ENCODE results near the gene MANSC1.

Gene MANSC1

DNA sequence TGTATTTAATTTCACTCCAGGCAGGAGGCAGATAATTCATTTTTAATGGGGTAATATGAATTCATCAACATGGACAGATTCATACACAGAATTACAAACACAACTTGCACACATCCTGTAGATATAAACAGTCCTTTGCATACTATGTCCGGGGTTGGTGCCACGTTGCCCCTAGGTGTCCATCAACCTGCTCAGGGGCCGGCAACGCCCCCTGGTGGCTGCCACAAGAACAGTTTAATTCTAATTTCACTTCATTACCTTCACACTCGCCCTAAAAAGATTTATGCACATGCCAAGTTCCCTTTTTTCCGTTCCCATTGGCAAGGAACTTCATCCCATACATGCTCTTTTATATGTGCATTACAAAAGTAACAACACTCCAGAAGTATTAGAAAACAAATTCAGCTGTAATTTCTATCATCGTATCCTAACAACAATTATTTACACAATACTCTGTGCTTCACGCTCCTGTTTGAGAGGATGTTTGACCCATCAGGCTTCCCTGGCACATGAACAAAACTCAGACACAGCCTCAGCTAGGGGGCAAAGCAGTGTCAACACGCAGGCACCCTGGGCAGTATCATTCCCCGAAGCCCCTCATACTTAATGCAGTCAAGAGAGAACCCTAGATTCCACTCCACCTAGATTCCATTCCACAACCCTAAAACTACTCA, 15.5 kb downstream of the MANSC1 start:
- no peak for DNase-seq (ENCODE audit: extremely low read depth, low read depth)
- TF ChIP-seq, protein P1, sequence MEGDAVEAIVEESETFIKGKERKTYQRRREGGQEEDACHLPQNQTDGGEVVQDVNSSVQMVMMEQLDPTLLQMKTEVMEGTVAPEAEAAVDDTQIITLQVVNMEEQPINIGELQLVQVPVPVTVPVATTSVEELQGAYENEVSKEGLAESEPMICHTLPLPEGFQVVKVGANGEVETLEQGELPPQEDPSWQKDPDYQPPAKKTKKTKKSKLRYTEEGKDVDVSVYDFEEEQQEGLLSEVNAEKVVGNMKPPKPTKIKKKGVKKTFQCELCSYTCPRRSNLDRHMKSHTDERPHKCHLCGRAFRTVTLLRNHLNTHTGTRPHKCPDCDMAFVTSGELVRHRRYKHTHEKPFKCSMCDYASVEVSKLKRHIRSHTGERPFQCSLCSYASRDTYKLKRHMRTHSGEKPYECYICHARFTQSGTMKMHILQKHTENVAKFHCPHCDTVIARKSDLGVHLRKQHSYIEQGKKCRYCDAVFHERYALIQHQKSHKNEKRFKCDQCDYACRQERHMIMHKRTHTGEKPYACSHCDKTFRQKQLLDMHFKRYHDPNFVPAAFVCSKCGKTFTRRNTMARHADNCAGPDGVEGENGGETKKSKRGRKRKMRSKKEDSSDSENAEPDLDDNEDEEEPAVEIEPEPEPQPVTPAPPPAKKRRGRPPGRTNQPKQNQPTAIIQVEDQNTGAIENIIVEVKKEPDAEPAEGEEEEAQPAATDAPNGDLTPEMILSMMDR (IDR thresholded peaks at IDR 0.05; ENCODE audit: low read depth, low read length) = peak; percentile 69

DNA sequence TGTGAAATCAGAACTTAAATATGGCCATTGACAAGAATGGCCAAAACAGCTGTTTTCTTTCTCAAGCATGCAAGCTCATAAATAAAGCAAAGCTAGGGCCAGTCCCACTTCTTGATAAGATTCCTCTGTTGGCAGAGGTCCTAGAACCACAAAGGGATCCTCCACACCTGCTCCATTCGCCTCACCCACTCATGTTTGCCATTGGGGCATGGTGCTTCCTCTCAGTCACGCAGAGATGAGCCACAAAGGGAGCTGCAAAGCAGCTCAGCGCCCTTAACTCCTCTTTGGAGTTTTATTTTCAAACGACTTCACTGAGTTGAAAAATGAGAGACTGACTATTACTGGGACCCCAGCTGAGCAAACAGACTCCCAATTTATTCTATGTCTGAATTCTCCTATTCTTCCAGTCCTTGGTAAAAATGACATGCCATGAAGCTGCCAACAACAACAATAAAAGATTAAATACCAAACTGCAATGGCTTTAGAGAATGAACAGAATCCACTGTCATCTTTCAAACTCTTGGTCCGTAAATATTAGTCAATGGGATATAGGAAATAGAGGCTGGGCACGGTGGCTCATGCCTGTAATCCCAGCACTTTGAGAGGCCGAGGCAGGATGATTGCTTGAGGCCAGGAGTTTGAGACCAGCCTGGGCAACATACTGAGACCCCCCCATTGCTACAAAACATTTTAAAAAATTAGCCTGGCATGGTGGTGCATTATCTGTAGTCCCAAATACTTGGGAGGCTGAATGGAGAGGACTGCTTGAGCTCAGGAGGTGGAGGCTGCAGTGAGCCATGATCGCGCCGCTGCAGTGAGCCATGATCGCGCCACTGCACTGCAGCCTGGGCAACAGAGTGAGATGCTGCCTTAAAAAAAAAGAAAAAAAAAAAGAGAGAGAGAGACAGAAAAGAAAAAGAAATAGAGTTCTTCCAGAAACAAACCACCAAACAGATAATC, 16.4 kb downstream of the MANSC1 start:
- DNase-seq (ENCODE audit: extremely low read depth, low read depth) = no peak
- TF ChIP-seq, protein P1 (IDR thresholded peaks at IDR 0.05; ENCODE audit: low read depth, low read length) = no peak

DNA sequence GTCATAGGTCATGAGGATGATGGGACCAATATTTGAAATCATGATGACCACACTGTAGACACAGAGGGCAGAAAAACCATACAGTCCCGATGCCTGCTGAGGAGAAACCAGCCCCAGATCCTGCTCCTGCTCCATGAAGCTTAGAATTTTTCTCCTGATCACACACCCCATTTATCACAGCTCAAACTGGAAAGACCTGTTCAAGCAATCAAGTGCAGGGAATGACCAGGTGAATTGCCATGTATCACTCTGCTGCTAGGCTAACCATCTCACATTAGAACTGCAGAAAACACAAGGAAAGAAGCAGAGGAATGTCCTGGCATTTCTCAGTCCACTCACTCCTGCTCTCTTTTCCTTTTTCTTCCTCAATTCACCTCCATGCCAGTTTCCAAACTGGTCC, 18.1 kb downstream of the MANSC1 start:
- TF ChIP-seq, protein P1 (IDR thresholded peaks at IDR 0.05; ENCODE audit: low read depth, low read length) = no peak
- no peak for DNase-seq (ENCODE audit: extremely low read depth, low read depth)

DNA sequence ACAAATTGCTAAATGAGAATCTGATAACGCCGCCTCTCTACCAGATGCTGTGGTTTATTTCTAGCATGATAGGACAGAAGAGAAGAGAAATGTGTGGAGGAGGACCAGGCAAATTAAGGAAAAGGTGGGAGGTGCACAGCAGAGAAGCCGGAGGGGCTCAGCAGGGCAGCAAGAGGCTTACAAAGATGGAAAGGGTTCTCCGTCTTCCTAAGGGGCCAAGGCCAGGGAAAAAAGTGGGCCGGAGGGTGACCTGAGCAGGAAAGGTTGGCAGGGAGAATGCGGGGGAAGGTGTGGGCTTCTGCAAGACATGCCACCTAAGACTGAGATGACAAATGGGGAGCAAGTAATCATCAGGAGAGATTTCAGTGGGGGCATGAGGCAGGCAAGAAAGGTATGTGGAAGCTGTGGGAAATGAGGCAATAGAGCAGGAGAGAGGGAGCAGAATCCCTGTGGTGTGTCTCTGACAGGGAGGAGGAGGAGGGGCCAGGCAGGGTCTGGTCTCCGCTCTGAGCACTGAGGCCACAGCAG, 18.7 kb downstream of the MANSC1 start:
- TF ChIP-seq, protein P1 (IDR thresholded peaks at IDR 0.05; ENCODE audit: low read depth, low read length) = no peak
- DNase-seq (ENCODE audit: extremely low read depth, low read depth) = no peak

DNA sequence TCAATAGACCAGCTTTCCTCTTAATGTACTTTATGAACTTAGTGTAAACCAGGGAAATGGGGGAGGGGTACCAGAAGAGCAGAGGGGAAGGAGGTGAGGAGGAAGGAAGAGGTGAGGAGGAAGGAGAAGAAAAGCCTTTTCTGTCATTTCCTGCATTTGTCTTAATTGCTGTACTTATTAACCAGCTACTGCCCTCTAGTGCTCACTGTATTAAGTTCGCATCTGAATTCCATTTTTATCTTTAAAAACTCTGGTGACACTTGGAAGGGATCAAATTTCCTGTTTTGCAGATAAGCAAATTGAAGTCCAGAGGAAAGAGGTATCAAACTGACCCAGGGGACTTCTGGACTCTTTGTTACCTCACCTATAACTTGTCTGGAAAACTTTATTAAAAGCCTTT, 22.2 kb downstream of the MANSC1 start:
- no peak for DNase-seq (ENCODE audit: extremely low read depth, low read depth)
- TF ChIP-seq, protein P1 (IDR thresholded peaks at IDR 0.05; ENCODE audit: low read depth, low read length) = peak; percentile 64

DNA sequence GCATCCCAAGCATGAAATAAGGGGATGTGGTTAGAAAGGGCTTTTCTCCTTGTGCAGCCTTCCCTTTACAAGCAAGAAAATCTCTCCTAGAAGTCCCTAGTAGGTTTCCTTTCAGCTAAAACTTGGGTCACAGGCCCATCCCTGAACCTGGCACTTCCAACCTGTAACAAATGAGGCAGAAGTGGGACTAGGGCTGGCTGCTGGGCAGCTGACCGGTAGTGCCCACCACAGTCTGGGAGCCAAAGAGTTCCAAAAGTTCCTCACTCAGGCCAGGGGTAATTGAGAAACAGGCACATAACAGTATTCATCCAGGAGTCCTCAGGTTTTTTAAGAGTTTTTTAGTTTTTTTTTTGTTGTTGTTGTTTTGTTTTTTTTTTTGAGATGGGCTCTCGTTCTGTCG, 23.8 kb downstream of the MANSC1 start:
- no peak for DNase-seq (ENCODE audit: extremely low read depth, low read depth)
- TF ChIP-seq, protein P1 (IDR thresholded peaks at IDR 0.05; ENCODE audit: low read depth, low read length) = no peak

DNA sequence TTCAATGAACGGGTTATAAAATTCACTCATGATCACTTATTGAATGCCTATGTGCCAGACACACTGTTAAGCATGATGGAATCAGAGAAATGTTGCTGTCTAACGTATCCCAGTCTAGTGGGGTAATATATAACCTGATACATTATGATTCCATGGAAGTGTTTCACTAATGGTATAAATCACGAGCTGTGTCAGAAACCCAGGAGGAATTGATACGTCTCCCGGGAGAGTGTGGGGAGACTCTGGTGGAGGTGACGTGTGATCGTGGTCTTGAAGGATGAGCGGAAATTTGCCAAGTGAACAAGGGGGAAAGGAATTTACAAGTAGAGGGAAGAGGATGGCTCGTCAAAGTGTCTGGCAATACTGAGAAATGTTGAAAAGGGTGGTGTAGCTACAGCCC, 26.5 kb downstream of the MANSC1 start:
- TF ChIP-seq, protein P1 (IDR thresholded peaks at IDR 0.05; ENCODE audit: low read depth, low read length) = no peak
- DNase-seq (ENCODE audit: extremely low read depth, low read depth) = no peak

Data from AG09319 (cell line).